ENCODE results near the gene STAU1.
"Not testable (repeated sequence)": the region's sequence is repeated elsewhere in the genome, so short reads cannot be mapped to it uniquely, and the experiment has no call there.

STAU1 gene

GRCh38 chr20:49185071-49185761 is 2.9 kb downstream of the STAU1 start:
- H3K4me3 ChIP-seq (ENCODE audit: low read depth, low read length): no peak overlapping the region
- no peak for DNase-seq (ENCODE audit: low read depth)
- no peak for TF ChIP-seq CTCF (IDR thresholded peaks at IDR 0.05; ENCODE audit: insufficient read depth, low read depth, low read length, missing control alignments)

DNA sequence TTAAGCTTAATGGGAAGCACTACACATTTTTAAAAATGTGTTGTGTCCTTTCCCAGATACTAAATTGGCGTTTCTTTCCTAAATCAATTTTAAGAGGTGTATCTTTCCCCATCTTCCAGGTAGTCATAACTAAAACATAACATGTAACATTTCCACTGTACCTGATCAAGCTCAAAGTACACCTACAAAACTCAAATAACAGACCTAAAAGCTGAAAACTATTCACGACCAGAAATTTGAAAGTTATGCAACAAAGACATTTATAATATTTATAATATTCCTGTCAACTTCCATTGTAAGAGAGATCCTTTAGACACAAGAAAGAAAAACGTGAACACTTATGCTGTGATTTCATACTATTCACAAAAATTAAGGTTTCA is 3.5 kb downstream of the STAU1 start:
- no peak for DNase-seq (ENCODE audit: low read depth)
- no peak overlapping the region for H3K4me3 ChIP-seq (ENCODE audit: low read depth, low read length)
- no peak for TF ChIP-seq CTCF (IDR thresholded peaks at IDR 0.05; ENCODE audit: insufficient read depth, low read depth, low read length, missing control alignments)

GRCh38 chr20:49184084-49184501 is 4.0 kb downstream of the STAU1 start:
- not testable (repeated sequence) for DNase-seq (ENCODE audit: low read depth); H3K4me3 ChIP-seq (ENCODE audit: low read depth, low read length)

DNA sequence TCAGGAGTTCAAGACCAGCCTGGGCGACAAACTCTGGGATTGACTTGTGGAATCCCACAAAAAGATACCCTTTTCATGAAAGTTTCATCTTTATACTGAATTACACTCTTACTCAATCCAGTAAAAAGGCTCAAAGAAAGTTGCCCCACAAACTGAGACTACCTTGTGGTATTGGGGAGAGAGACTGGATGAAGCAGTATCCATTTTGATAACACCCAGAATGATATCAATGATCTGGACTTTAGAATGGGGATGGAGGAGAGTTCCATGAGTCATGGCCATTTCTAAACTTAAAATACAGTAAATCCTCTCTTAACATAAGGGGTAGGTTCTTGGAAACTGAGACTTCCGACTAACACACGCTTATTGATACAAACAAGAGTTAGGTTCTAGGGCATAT is 4.7 kb downstream of the STAU1 start:
- no peak for TF ChIP-seq CTCF (IDR thresholded peaks at IDR 0.05; ENCODE audit: insufficient read depth, low read depth, low read length, missing control alignments)
- no peak for DNase-seq (ENCODE audit: low read depth)
- H3K4me3 ChIP-seq (ENCODE audit: low read depth, low read length): no peak overlapping the region

DNA sequence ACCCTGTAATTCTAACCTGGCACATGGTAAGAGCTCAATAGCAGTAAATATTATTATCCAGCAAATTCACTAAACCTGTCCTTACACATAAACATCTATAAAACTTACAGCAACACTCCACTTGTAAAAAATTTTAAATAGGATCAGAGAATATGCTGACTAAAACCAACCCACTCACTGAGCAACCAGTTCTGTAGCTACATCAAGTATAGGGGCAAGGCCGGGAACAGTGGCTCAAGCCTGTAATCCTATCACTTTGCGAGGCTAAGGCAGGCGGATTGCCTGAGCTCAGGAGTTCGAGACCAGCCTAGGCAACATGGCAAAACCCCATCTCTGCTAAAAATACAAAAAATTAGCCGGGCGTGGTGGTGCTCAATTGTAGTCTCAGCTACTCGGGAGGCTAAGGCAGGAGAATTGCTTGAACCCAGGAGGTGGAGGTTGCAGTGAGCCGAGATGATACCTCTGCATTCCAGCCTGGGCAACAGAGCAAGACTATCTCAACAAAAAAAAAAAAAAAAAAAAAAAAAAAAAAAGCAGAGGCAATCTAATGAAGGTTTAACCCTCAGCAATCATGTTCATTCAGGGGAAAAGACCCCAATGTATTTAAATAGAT is 6.8 kb downstream of the STAU1 start:
- DNase-seq (ENCODE audit: low read depth): no peak
- no peak overlapping the region for H3K4me3 ChIP-seq (ENCODE audit: low read depth, low read length)
- no peak for TF ChIP-seq CTCF (IDR thresholded peaks at IDR 0.05; ENCODE audit: insufficient read depth, low read depth, low read length, missing control alignments)

GRCh38 chr20:49179368-49180277 is 8.5 kb downstream of the STAU1 start:
- TF ChIP-seq CTCF (IDR thresholded peaks at IDR 0.05; ENCODE audit: insufficient read depth, low read depth, low read length, missing control alignments): no peak
- H3K4me3 ChIP-seq (ENCODE audit: low read depth, low read length): no peak overlapping the region; the same call in 1 of the 2 replicates
- DNase-seq (ENCODE audit: low read depth): peak; percentile 33

GRCh38 chr20:49174183-49174582 is 14.0 kb downstream of the STAU1 start:
- H3K4me3 ChIP-seq (ENCODE audit: low read depth, low read length): no peak overlapping the region
- no peak for TF ChIP-seq CTCF (IDR thresholded peaks at IDR 0.05; ENCODE audit: insufficient read depth, low read depth, low read length, missing control alignments)
- DNase-seq (ENCODE audit: low read depth): no peak

Measured in GM12865 (cell line).